HTR-8/SVneo (cell line): Measurements from ENCODE around the gene ZIC1.

Experiments used
- DNase-seq: peaks from one replicate; pipeline ENCODE4 v3.0.0; 2011; ENCODE audit warnings: low spot score, mixed read lengths; ENCODE audit not compliant: insufficient read length
- FAIRE-seq: peaks from 2 replicates; lab custom pipeline; 2011; peaks lifted over from hg19 to GRCh38; lab: Jason Lieb, UNC

ZIC1 gene

GRCh38 chr3:147393261-147393942 is 15.8 kb upstream of the ZIC1 start:
- DNase-seq (no peak), FAIRE-seq (no peak)

GRCh38 chr3:147393943-147394883 is 15.0 kb upstream of the ZIC1 start:
- DNase-seq (no peak), FAIRE-seq (no peak)

GRCh38 chr3:147394884-147395225 is 14.3 kb upstream of the ZIC1 start:
- FAIRE-seq (no peak), DNase-seq (no peak)

- DNase-seq (no peak), FAIRE-seq (no peak)
These were observed 13.1 kb upstream of the ZIC1 start for GRCh38 chr3:147395899-147396711.

GRCh38 chr3:147396712-147397046 is 12.5 kb upstream of the ZIC1 start:
- DNase-seq, result no peak
- no peak for FAIRE-seq

- no peak for FAIRE-seq
These were observed 11.8 kb upstream of the ZIC1 start for GRCh38 chr3:147397155-147397874.

GRCh38 chr3:147397875-147398812 is 11.0 kb upstream of the ZIC1 start:
- FAIRE-seq, result no peak

More at GRCh38 chr3:147397155-147397874, 11.8 kb upstream of the ZIC1 start:
- no peak for DNase-seq

GRCh38 chr3:147398813-147399534 is 10.2 kb upstream of the ZIC1 start:
- no peak for DNase-seq

More at GRCh38 chr3:147397875-147398812, 11.0 kb upstream of the ZIC1 start:
- no peak for DNase-seq

GRCh38 chr3:147400111-147400510 is 9.1 kb upstream of the ZIC1 start:
- FAIRE-seq (no peak), DNase-seq (no peak)

More at GRCh38 chr3:147398813-147399534, 10.2 kb upstream of the ZIC1 start:
- no peak for FAIRE-seq

GRCh38 chr3:147400999-147401398 is 8.2 kb upstream of the ZIC1 start:
- FAIRE-seq, result no peak
- DNase-seq, result no peak

GRCh38 chr3:147401421-147401820 is 7.7 kb upstream of the ZIC1 start:
- FAIRE-seq, result no peak
- no peak for DNase-seq

GRCh38 chr3:147402159-147402558 is 7.0 kb upstream of the ZIC1 start:
- no peak for DNase-seq
- no peak for FAIRE-seq

GRCh38 chr3:147403511-147403910 is 5.7 kb upstream of the ZIC1 start:
- DNase-seq (no peak), FAIRE-seq (no peak)

- DNase-seq, result no peak
These were observed 5.0 kb upstream of the ZIC1 start for GRCh38 chr3:147404000-147404799.

GRCh38 chr3:147404800-147405230 is 4.3 kb upstream of the ZIC1 start:
- DNase-seq (no peak), FAIRE-seq (no peak)

More at GRCh38 chr3:147404000-147404799, 5.0 kb upstream of the ZIC1 start:
- FAIRE-seq, result no peak

GRCh38 chr3:147405231-147406027 is 3.7 kb upstream of the ZIC1 start:
- DNase-seq (no peak), FAIRE-seq (no peak)
